ENCODE results near the gene B4GALT5.

The B4GALT5 gene

GRCh38 chr20:49700411-49701185 is 13.1 kb downstream of the B4GALT5 start:
- no peak for DNase-seq (ENCODE audit: low spot score)

- no peak for DNase-seq (ENCODE audit: low spot score)
Measured at GRCh38 chr20:49699200-49699992, 14.3 kb downstream of the B4GALT5 start.

- DNase-seq (ENCODE audit: low spot score), result no peak
Measured at GRCh38 chr20:49698477-49698876, 15.2 kb downstream of the B4GALT5 start.

GRCh38 chr20:49697071-49697470 is 16.6 kb downstream of the B4GALT5 start:
- DNase-seq (ENCODE audit: low spot score), result no peak

- no peak for DNase-seq (ENCODE audit: low spot score)
Measured at GRCh38 chr20:49696594-49696993, 17.1 kb downstream of the B4GALT5 start.

- DNase-seq (ENCODE audit: low spot score), result no peak
Measured at GRCh38 chr20:49695830-49696229, 17.8 kb downstream of the B4GALT5 start.

GRCh38 chr20:49694450-49695071 is 19.1 kb downstream of the B4GALT5 start:
- no peak for DNase-seq (ENCODE audit: low spot score)

GRCh38 chr20:49693435-49694171 is 20.1 kb downstream of the B4GALT5 start:
- DNase-seq (ENCODE audit: low spot score), result no peak

- DNase-seq (ENCODE audit: low spot score), result no peak
Measured at GRCh38 chr20:49692941-49693340, 20.7 kb downstream of the B4GALT5 start.

GRCh38 chr20:49691818-49692568 is 21.7 kb downstream of the B4GALT5 start:
- no peak for DNase-seq (ENCODE audit: low spot score)

GRCh38 chr20:49690899-49691620 is 22.6 kb downstream of the B4GALT5 start:
- no peak for DNase-seq (ENCODE audit: low spot score)

- no peak for DNase-seq (ENCODE audit: low spot score)
Measured at GRCh38 chr20:49687595-49688567, 25.8 kb downstream of the B4GALT5 start.

GRCh38 chr20:49685809-49686208 is 27.9 kb downstream of the B4GALT5 start:
- DNase-seq (ENCODE audit: low spot score), result no peak

GRCh38 chr20:49685161-49685601 is 28.5 kb downstream of the B4GALT5 start:
- no peak for DNase-seq (ENCODE audit: low spot score)

- no peak for DNase-seq (ENCODE audit: low spot score)
Measured at GRCh38 chr20:49684335-49684997, 29.2 kb downstream of the B4GALT5 start.

- no peak for DNase-seq (ENCODE audit: low spot score)
Measured at GRCh38 chr20:49682798-49683197, 30.9 kb downstream of the B4GALT5 start.

GRCh38 chr20:49682278-49682677 is 31.4 kb downstream of the B4GALT5 start:
- no peak for DNase-seq (ENCODE audit: low spot score)

- no peak for DNase-seq (ENCODE audit: low spot score)
Measured at GRCh38 chr20:49681850-49682216, 31.8 kb downstream of the B4GALT5 start.

GRCh38 chr20:49680484-49680883 is 33.2 kb downstream of the B4GALT5 start:
- DNase-seq (ENCODE audit: low spot score), result no peak
